ENCODE results near the gene DOC2B. TPM values are rescaled to one million over a fixed set of nuclear protein-coding genes. Genes with fewer than 3 reads are reported as not detected.

The DOC2B gene
- total and polyA plus RNA-seq, 2 experiments from 2014 or later: 0.42 to 3.8 TPM

DNA sequence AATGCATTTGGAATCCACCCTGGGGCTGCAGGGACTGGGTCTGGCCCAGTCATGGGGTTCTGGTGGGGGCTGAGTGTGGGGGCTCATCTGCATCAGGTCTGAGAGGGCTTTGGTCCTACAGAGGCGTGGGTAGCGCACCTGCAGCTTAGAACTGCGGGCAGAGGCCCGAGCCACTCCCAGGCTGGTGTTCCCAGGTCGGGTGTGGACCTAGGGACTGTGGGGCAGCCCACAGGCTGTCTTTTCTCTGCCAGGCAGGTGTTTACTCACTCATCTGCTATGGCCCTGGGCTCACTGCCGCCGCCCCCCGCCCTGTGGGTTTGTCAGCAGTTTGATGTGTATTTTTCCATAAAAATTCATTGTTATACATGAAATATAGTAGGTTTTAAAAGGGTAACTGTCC, 27.0 kb upstream of the DOC2B start:
- Mint-ChIP-seq H3K4me3 (no peak overlapping the region), H3K27me3 (ENCODE audit: insufficient read depth, low read depth, poor library complexity) (peaks cover 2% of the 10 kb centered on the region), H3K36me3 (ENCODE audit: low read depth) (peaks cover 35% of the 10 kb centered on the region), H3K9me3 (peaks cover 17% of the 10 kb centered on the region), H3K27ac (no peak overlapping the region), H3K4me1 (peaks cover 4% of the 10 kb centered on the region; the same call in 2 of the 3 replicates)
- Histone ChIP-seq H3K27ac (ENCODE audit: low read depth) (no peak overlapping the region), H3F3A (replicated peaks; ENCODE audit: low read depth) (no peaks in the 10 kb centered on the region), H3K4me1 (ENCODE audit: insufficient read depth) (no peaks in the 10 kb centered on the region), H3K4me2 (no peak overlapping the region), H3K36me3 (ENCODE audit: insufficient read depth) (no peaks in the 10 kb centered on the region), H4K20me1 (replicated peaks; ENCODE audit: insufficient read depth) (no peaks in the 10 kb centered on the region), H3K79me2 (replicated peaks; ENCODE audit: insufficient read depth) (no peaks in the 10 kb centered on the region), H2AFZ (no peak overlapping the region), H3K4me3 (no peak overlapping the region), H3K9me2 (ENCODE audit: insufficient read depth) (no peaks in the 10 kb centered on the region), H3K27me3 (ENCODE audit: insufficient read depth) (no peaks in the 10 kb centered on the region)
- TF ChIP-seq, protein P1, sequence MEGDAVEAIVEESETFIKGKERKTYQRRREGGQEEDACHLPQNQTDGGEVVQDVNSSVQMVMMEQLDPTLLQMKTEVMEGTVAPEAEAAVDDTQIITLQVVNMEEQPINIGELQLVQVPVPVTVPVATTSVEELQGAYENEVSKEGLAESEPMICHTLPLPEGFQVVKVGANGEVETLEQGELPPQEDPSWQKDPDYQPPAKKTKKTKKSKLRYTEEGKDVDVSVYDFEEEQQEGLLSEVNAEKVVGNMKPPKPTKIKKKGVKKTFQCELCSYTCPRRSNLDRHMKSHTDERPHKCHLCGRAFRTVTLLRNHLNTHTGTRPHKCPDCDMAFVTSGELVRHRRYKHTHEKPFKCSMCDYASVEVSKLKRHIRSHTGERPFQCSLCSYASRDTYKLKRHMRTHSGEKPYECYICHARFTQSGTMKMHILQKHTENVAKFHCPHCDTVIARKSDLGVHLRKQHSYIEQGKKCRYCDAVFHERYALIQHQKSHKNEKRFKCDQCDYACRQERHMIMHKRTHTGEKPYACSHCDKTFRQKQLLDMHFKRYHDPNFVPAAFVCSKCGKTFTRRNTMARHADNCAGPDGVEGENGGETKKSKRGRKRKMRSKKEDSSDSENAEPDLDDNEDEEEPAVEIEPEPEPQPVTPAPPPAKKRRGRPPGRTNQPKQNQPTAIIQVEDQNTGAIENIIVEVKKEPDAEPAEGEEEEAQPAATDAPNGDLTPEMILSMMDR (conservative IDR thresholded peaks at IDR 0.05; ENCODE audit: low read depth in 2 of 2): no peak
- no peak for TF ChIP-seq EZH2 (IDR thresholded peaks at IDR 0.05; ENCODE audit: low read depth, unreplicated experiment)
- no peak for TF ChIP-seq CREB1 (CRISPR knock-in tag; IDR thresholded peaks at IDR 0.05; ENCODE audit: low read depth)
- TF ChIP-seq, protein P2, sequence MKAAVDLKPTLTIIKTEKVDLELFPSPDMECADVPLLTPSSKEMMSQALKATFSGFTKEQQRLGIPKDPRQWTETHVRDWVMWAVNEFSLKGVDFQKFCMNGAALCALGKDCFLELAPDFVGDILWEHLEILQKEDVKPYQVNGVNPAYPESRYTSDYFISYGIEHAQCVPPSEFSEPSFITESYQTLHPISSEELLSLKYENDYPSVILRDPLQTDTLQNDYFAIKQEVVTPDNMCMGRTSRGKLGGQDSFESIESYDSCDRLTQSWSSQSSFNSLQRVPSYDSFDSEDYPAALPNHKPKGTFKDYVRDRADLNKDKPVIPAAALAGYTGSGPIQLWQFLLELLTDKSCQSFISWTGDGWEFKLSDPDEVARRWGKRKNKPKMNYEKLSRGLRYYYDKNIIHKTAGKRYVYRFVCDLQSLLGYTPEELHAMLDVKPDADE (IDR thresholded peaks at IDR 0.05): no peak
- TF ChIP-seq, protein P3, sequence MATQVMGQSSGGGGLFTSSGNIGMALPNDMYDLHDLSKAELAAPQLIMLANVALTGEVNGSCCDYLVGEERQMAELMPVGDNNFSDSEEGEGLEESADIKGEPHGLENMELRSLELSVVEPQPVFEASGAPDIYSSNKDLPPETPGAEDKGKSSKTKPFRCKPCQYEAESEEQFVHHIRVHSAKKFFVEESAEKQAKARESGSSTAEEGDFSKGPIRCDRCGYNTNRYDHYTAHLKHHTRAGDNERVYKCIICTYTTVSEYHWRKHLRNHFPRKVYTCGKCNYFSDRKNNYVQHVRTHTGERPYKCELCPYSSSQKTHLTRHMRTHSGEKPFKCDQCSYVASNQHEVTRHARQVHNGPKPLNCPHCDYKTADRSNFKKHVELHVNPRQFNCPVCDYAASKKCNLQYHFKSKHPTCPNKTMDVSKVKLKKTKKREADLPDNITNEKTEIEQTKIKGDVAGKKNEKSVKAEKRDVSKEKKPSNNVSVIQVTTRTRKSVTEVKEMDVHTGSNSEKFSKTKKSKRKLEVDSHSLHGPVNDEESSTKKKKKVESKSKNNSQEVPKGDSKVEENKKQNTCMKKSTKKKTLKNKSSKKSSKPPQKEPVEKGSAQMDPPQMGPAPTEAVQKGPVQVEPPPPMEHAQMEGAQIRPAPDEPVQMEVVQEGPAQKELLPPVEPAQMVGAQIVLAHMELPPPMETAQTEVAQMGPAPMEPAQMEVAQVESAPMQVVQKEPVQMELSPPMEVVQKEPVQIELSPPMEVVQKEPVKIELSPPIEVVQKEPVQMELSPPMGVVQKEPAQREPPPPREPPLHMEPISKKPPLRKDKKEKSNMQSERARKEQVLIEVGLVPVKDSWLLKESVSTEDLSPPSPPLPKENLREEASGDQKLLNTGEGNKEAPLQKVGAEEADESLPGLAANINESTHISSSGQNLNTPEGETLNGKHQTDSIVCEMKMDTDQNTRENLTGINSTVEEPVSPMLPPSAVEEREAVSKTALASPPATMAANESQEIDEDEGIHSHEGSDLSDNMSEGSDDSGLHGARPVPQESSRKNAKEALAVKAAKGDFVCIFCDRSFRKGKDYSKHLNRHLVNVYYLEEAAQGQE (IDR thresholded peaks at IDR 0.05; ENCODE audit: unreplicated experiment): no peak
- TF ChIP-seq, protein P4, sequence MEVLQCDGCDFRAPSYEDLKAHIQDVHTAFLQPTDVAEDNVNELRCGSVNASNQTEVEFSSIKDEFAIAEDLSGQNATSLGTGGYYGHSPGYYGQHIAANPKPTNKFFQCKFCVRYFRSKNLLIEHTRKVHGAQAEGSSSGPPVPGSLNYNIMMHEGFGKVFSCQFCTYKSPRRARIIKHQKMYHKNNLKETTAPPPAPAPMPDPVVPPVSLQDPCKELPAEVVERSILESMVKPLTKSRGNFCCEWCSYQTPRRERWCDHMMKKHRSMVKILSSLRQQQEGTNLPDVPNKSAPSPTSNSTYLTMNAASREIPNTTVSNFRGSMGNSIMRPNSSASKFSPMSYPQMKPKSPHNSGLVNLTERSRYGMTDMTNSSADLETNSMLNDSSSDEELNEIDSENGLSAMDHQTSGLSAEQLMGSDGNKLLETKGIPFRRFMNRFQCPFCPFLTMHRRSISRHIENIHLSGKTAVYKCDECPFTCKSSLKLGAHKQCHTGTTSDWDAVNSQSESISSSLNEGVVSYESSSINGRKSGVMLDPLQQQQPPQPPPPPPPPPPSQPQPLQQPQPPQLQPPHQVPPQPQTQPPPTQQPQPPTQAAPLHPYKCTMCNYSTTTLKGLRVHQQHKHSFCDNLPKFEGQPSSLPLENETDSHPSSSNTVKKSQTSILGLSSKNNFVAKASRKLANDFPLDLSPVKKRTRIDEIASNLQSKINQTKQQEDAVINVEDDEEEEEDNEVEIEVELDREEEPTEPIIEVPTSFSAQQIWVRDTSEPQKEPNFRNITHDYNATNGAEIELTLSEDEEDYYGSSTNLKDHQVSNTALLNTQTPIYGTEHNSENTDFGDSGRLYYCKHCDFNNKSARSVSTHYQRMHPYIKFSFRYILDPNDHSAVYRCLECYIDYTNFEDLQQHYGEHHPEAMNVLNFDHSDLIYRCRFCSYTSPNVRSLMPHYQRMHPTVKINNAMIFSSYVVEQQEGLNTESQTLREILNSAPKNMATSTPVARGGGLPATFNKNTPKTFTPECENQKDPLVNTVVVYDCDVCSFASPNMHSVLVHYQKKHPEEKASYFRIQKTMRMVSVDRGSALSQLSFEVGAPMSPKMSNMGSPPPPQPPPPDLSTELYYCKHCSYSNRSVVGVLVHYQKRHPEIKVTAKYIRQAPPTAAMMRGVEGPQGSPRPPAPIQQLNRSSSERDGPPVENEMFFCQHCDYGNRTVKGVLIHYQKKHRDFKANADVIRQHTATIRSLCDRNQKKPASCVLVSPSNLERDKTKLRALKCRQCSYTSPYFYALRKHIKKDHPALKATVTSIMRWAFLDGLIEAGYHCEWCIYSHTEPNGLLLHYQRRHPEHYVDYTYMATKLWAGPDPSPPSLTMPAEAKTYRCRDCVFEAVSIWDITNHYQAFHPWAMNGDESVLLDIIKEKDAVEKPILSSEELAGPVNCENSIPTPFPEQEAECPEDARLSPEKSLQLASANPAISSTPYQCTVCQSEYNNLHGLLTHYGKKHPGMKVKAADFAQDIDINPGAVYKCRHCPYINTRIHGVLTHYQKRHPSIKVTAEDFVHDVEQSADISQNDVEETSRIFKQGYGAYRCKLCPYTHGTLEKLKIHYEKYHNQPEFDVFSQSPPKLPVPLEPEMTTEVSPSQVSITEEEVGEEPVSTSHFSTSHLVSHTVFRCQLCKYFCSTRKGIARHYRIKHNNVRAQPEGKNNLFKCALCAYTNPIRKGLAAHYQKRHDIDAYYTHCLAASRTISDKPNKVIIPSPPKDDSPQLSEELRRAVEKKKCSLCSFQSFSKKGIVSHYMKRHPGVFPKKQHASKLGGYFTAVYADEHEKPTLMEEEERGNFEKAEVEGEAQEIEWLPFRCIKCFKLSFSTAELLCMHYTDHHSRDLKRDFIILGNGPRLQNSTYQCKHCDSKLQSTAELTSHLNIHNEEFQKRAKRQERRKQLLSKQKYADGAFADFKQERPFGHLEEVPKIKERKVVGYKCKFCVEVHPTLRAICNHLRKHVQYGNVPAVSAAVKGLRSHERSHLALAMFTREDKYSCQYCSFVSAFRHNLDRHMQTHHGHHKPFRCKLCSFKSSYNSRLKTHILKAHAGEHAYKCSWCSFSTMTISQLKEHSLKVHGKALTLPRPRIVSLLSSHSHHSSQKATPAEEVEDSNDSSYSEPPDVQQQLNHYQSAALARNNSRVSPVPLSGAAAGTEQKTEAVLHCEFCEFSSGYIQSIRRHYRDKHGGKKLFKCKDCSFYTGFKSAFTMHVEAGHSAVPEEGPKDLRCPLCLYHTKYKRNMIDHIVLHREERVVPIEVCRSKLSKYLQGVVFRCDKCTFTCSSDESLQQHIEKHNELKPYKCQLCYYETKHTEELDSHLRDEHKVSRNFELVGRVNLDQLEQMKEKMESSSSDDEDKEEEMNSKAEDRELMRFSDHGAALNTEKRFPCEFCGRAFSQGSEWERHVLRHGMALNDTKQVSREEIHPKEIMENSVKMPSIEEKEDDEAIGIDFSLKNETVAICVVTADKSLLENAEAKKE (CRISPR knock-in tag; IDR thresholded peaks at IDR 0.05): no peak
- no peak for TF ChIP-seq ZNF331 (CRISPR knock-in tag; IDR thresholded peaks at IDR 0.05; ENCODE audit: low read depth)
- no peak for TF ChIP-seq JUNB (IDR thresholded peaks at IDR 0.05; ENCODE audit: unreplicated experiment)
- TF ChIP-seq POLR2AphosphoS5 (IDR thresholded peaks at IDR 0.05; ENCODE audit: low read depth): no peak
- ATAC-seq: no peak
- DNase-seq (ENCODE audit: low spot score): no peak

Data from GM23338 (cell line).